ENCODE results near the gene SYK. TPM values are rescaled to one million over a fixed set of nuclear protein-coding genes. Genes with fewer than 3 reads are reported as not detected.
A peak's percentile ranks its signal among the peaks of the same experiment; 100 is the strongest.

Gene SYK
- total RNA-seq, 1 donor from 2014 or later = 12.0 TPM

- H3K9me3 ChIP-seq = no peaks in the 10 kb centered on the region
- H3K27me3 ChIP-seq = no peaks in the 10 kb centered on the region
- H3K4me3 ChIP-seq = no peak overlapping the region
- H3K27ac ChIP-seq = no peak overlapping the region
- H3K4me1 ChIP-seq = no peaks in the 10 kb centered on the region
- no peaks in the 10 kb centered on the region for H3K36me3 ChIP-seq
- intact Hi-C loops (cut with DNase I) = no loop called here
- TF ChIP-seq POLR2AphosphoS5 (IDR thresholded peaks at IDR 0.05; ENCODE audit: insufficient read depth in 1 of 2, low read depth in 1 of 2) = no peak
- no peak for TF ChIP-seq CTCF (IDR thresholded peaks at IDR 0.05)
- no peak for TF ChIP-seq POLR2A (IDR thresholded peaks at IDR 0.05)
- peak; percentile 32 to 55 for DNase-seq (ENCODE audit: extremely low spot score in 2 of 2)
Measured at GRCh38 chr9:90888941-90889340, 87.3 kb downstream of the SYK start.

- DNase-seq (ENCODE audit: extremely low spot score in 2 of 2) = peak; percentile 22 to 37
- TF ChIP-seq POLR2AphosphoS5 (IDR thresholded peaks at IDR 0.05; ENCODE audit: insufficient read depth in 1 of 2, low read depth in 1 of 2) (no peak), CTCF (IDR thresholded peaks at IDR 0.05) (no peak), POLR2A (IDR thresholded peaks at IDR 0.05) (no peak)
- no peaks in the 10 kb centered on the region for H3K36me3 ChIP-seq
Measured at GRCh38 chr9:90890146-90890810, 88.7 kb downstream of the SYK start.

GRCh38 chr9:90891308-90892040, 89.9 kb downstream of the SYK start:
- DNase-seq (ENCODE audit: extremely low spot score in 2 of 2) = peak; percentile 37 to 67
- intact Hi-C loops (cut with DNase I) = no loop called here
- peaks cover 14% of the 10 kb centered on the region for H3K4me1 ChIP-seq

More at GRCh38 chr9:90890146-90890810, 88.7 kb downstream of the SYK start:
- no peak overlapping the region for H3K27ac ChIP-seq
- no peak overlapping the region for H3K4me3 ChIP-seq
- intact Hi-C loops (cut with DNase I) = no loop called here
- no peaks in the 10 kb centered on the region for H3K9me3 ChIP-seq
- H3K4me1 ChIP-seq = peaks cover 3% of the 10 kb centered on the region
- no peaks in the 10 kb centered on the region for H3K27me3 ChIP-seq

GRCh38 chr9:90892918-90893317, 91.3 kb downstream of the SYK start:
- H3K27me3 ChIP-seq = no peaks in the 10 kb centered on the region
- intact Hi-C loops (cut with DNase I) = no loop called here
- H3K4me1 ChIP-seq = peaks cover 14% of the 10 kb centered on the region
- H3K36me3 ChIP-seq = no peaks in the 10 kb centered on the region
- H3K4me3 ChIP-seq = no peak overlapping the region
- no peak for TF ChIP-seq CTCF (IDR thresholded peaks at IDR 0.05)
- no peak for TF ChIP-seq POLR2A (IDR thresholded peaks at IDR 0.05)
- TF ChIP-seq POLR2AphosphoS5 (IDR thresholded peaks at IDR 0.05; ENCODE audit: insufficient read depth in 1 of 2, low read depth in 1 of 2) = no peak
- no peaks in the 10 kb centered on the region for H3K9me3 ChIP-seq
- no peak overlapping the region for H3K27ac ChIP-seq
- peak; percentile 2 to 72 for DNase-seq (ENCODE audit: extremely low spot score in 2 of 2)

More at GRCh38 chr9:90891308-90892040, 89.9 kb downstream of the SYK start:
- H3K9me3 ChIP-seq = no peaks in the 10 kb centered on the region
- no peaks in the 10 kb centered on the region for H3K27me3 ChIP-seq
- H3K4me3 ChIP-seq = no peak overlapping the region
- TF ChIP-seq POLR2A (IDR thresholded peaks at IDR 0.05) = no peak
- H3K27ac ChIP-seq = no peak overlapping the region
- no peaks in the 10 kb centered on the region for H3K36me3 ChIP-seq

GRCh38 chr9:90893706-90894105, 92.1 kb downstream of the SYK start:
- Histone ChIP-seq H3K4me1 (peaks cover 14% of the 10 kb centered on the region), H3K9me3 (no peaks in the 10 kb centered on the region), H3K27me3 (no peaks in the 10 kb centered on the region), H3K27ac (no peak overlapping the region), H3K4me3 (no peak overlapping the region), H3K36me3 (no peaks in the 10 kb centered on the region)
- peak; percentile 55 to 70 for DNase-seq (ENCODE audit: extremely low spot score in 2 of 2)
- TF ChIP-seq POLR2A (IDR thresholded peaks at IDR 0.05) (no peak), CTCF (IDR thresholded peaks at IDR 0.05) (no peak), POLR2AphosphoS5 (IDR thresholded peaks at IDR 0.05; ENCODE audit: insufficient read depth in 1 of 2, low read depth in 1 of 2) (no peak)
- intact Hi-C loops (cut with DNase I) = no loop called here

Measured in vagina (tissue), 2 donors.